OCI-M2 (cell line): ENCODE measurements around the gene MTX1.
"Not testable (repeated sequence)": the region's sequence is repeated elsewhere in the genome, so short reads cannot be mapped to it uniquely, and the experiment has no call there.

Experiments
- DNase-seq: peaks from one replicate; lab custom pipeline; 2025; ENCODE audit not compliant: unreplicated experiment; lab: John Stamatoyannopoulos, UW

The MTX1 gene

DNA sequence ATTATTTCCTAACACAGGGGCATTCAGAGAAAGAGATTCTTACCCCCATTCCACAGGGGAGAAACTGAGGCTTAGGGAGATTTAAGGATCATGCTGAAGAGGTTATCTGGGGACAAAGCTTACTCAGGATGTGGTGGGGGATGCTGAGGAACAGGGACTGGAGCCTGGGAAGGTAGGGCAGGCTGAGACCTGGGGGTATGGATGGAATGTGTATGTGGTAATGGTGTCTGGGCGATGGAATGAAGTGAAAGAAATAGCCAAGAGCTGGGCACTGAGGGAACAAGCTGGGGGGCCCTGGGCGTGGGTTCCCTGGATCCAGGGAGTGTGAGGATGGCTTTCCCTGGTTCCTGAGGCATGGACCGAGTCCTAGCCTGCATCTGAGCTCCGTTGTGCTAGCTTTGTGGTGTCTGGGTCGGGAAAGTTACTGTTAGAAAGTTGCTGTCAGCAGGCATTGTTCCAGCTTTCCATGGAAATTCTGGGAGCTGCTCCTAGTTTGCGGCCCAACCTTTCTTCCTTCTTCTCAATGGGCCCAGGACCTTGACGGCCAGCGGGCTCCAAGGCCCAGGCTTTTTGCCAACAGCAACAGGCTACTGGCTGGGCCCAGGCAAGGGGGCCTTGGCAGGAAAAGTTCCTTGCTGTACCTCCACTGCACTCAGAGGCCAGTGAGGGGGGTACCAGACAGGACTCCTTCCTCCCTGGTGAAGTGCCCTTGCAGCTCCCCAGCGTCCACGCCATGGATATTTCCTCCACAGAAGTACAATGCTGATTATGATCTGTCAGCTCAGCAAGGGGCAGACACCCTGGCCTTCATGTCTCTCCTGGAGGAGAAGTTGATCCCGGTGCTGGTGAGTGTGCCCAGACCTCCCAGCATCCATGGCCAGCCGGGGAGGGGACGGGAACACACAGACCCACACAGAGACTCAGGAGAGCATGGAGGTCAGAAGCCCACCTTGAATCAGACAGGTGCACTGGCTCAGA is 23.8 kb downstream of the MTX1 start:
- DNase-seq: not testable (repeated sequence)

DNA sequence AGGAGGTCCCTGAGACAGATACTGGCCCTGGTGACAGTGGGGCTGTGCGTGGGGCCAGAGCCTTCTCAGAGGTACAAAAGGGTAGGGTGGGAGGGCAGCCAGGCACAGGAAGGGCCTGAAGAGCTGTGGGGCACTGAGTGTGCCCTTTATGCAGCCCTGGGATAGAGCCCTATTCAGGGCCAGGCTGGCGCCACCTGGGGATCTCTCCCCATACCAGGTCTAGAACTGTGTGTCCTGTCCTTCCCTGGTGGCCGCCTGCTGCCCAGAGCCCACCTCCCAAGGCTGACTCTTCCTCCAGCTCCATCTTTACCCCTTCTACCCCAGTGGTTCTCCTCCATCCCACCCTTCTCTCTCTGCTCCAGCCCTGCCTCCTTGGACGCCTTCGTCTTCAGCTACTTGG is 25.0 kb downstream of the MTX1 start:
- DNase-seq: not testable (repeated sequence)

DNA sequence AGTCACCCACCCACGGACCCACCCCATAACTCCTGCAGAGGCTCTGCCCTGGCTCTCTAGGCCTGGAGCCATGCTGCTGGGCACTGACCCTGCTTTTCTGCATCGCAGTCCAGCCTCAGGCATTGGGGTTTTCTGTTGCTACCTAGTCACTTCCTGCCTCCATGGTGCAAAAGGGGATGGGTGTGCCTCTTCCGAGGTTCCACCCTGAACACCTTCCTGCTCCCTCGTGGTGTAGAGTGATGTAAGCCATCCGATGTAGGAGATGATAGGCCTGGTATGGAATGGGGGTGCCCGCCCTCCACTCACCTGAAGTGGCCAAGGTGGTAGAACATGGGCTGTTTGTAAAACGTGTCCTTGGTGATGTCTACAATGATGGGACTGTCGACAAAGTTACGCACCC is 26.9 kb downstream of the MTX1 start:
- DNase-seq: not testable (repeated sequence)

DNA sequence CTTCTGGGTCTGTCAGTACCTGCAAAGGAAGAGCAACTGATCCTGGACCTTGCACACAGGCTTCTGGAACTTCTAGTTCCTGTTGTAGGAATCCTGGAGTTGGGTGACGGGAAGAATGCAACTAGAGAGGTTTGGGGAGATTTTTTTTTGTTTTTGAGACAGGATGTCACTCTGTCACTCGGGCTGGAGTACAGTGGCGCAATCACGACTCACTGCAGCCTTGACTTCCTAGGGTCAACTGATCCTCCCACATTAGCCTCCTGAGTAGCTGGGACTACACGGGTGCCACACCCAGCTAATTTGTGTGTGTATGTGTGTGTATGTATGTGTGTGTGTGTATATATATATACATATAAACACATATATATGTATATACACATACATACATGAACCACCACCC is 28.0 kb downstream of the MTX1 start:
- DNase-seq: no peak

DNA sequence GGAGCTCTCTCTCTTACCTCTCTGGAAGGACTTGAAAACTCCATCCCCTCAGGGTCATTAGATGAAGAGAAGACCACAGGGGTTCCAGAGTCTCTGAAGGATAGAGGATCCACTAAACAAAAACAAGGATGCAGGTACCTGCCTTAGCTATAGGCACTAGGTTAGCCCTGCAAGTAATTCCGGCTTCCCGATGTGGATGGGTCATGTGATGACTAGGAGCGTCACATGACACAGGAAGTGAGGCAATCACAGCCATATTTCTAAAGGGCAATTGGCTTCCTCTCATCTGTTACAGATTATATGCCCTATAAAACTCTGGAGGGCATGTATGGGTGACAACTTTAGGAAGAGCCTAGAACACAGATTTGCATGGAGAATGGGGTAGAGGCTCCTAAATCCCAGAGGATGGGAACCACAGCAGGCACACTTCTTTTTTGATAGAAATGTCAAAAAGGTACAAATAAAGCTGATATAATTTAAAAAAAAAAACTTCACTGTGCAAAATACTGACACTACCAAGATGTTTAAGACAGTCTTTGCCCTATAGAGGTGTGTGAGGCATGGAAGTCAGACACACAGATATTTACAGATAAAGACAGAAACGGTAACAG is 32.7 kb downstream of the MTX1 start:
- peak; percentile 64 for DNase-seq

DNA sequence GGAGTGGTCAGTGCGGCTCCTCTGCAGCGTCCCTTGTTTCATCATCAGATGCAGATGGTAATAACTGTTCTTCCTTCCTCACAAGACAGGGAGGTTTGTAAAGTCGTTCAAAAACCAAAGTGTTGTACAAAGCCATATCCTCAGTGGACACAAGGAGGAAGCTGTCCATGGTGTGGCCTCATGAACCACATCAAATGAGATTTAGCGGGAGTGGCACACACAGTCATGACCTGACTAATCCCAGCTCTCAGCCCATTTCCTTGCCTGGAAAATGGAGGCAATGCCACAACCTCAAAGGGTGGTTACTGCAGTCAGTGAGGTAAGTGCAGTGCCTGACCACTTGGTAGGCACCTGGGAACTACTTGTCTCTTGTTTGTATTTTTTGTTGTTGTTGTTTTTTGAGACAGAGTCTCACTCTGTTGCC is 33.4 kb downstream of the MTX1 start:
- DNase-seq: no peak

DNA sequence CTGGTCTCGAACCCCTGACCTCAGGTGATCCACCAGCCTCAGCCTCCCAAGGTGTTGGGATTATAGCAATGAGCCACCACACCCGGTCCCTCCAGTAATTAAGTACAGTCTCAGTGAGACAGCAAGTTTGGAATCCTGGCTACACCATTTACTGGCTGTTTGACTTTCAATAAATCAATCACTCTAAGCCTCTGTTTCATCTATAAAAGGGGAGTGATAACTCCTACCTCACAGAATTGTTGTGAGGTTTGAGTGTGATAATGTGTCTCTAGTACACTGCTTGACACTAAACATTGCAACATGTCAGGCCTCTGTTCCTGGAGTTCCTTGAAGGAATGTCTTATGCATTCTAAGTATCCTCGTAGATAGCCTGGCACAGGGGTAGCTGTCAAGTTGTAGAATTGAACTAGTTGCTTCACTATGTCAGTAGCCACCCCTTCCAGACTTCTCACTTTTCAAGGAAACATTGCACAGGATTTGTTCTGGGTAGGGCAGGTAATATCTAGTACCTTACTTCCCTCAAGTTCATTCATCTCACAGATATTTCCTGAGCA is 34.4 kb downstream of the MTX1 start:
- no peak for DNase-seq

DNA sequence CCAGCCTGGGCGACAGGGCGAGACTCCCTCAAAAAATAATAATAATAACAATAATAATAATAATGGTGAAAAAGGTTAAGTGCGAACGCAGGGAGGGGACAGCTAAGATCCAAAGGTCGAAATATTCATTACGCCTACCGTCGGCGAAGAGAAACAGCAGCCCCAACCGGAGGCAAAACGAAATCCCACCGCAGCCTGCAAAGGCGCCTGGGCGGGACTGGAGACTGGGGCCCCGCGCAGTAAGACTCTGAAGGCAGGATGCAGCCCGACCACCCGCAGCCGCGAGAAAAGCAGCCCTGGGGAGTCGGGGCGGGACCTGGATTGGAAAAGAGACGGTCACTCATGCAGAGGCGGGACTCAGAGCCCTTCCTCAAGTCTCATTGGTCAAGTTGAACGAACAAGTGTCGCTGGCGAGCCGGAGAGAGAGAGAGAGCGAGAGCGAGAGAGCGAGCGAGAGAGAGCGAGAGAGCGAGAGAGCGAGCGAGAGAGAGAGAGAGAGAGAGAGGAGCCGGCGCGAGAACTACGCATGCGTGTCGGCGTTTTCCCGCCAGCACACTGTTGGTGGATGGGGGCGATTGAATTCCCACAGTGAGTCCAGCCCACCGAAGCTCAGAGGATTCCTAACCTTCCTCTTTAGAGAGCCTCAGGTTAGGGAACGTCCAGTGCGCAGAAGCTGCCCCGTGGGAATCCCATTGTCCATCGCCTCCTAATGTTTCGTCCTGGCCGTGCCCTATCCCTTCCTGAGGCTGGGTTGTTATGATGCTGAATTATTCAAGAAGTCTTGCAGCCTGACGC is 36.1 kb downstream of the MTX1 start:
- DNase-seq: peak; percentile 87

DNA sequence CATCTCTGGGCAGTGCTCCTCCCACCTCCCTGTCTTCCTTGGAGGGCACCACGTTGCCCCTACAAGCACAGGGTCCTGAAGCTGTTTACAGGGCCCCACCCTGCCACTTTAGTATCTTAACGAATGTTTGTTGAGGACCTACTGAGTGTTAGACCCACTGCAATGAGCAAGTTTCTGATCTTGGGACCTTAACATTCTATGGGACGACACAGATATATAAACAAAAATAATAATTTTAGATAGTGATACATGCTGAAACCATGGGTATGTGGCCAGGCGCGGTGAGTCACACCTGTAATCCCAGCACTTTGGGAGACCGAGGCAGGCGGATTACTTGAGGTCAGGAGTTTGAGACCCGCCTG is 36.6 kb downstream of the MTX1 start:
- DNase-seq: no peak

DNA sequence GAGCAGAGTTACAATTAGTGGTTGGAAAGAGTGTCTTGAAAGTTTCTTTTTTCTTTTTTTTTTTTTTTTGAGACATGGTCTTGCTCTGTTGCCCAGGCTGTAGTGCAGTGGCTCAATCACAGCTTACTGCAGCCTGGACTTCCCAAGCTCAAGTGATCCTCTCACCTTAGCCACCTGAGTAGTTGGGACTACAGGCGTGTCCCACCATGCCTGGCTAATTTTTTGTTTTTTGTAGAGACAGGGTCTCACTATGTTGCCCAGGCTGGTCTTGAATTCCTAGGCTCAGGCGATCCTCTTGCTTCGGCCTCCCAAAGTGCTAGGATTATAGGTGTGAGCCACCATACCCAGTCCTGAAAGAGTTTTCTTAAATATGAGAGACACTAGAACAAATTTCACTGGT is 38.3 kb downstream of the MTX1 start:
- not testable (repeated sequence) for DNase-seq

DNA sequence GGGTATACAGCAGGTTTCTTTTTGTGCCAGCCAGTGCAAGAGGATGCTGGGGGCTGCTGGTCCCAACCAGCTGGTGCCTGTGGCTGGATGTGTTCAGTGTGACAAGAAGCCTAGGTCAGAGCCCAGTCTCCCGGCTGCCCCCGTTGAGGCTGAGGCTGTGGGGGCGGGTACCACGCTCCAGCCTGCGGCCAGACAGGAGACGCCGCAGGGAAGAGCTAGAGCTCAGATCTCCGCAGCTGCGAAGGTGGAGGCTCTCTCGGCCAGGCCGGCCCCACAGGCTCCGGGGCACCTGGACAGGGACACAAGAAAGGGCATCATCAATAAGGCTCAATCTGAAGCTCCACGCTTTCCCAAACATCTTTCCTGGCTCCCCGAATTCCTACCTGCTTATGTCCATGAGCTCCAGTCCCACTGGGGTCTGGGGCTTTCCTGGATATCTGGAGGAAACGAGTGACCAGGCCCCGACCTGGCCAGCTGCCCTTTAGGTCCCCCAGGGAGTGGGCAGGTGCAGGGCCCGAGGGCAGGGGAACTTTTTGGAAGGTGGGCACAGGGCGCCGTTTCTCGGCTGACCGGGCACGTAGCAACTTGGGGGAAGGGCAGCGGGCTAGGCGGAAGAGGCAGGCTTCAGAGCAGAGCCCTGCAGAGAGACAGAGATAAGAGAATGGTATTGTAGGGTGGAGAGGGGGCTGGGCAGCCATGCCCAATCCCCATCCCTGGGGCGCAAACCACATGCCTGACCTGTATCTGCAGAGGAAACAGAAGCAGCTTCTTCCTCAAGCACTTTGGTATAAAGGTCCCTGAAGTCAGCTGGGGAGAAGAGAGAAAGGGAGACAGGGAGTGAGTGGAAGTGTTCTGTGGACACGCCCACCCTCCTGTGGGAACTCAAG is 39.4 kb downstream of the MTX1 start:
- no peak for DNase-seq

DNA sequence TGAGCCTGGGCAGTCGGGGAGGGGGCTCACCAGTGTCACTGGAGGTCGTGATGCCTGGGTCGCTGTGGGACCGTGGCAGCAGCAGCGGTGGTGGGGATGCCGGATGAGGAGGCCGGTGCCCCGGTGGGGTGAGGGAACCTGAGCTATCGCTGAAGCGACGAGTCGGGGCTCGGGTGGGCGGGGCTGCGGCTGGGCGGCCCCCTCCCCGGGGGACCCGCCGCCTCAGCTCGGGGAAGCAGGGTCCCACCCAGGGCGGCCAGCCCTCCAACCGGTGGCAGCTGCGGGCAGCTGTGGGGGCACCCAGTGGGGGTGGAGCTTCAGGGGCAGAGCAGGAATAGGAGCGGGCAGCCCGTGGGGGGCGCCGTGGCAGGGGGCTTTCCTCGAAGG is 41.7 kb downstream of the MTX1 start:
- DNase-seq: no peak

DNA sequence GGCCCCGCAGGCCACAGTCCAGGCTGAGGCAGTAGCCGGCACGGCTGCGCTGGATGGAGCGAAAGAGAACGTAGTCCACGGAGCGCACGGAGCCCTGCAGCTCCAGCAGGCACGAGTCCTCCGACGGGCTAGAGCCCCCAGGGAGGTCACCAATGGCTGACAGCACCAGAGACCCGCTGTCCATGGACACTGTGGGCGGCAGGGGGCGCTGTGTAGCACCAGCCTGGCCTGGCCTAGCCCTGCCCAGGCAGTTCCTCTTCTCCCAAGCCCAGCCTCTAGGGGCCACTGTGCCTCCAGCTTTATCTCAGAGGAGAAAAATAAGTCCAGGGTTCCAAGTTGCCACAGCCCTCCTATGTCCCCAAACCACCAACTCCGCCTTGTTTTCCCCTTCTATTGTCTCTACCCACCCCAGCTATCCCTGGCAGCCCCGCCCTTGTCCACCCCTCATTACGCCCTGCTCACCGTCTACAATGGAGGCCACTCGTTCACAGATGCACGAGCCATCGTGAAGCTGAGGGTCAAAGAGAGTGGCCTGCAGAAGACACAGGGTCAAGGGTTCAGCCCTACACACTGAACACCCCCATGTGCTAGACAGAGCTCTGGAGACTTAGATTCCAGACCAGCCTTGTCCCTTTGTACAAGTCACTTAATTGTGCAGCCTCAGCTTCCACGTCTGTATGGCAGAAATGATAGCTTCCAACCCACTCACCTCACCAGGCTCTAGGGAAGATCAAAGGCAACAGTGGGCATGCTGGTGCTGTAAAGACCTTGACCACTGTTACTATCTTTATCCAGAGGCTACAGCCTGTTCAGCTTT is 42.3 kb downstream of the MTX1 start:
- DNase-seq: peak; percentile 54

DNA sequence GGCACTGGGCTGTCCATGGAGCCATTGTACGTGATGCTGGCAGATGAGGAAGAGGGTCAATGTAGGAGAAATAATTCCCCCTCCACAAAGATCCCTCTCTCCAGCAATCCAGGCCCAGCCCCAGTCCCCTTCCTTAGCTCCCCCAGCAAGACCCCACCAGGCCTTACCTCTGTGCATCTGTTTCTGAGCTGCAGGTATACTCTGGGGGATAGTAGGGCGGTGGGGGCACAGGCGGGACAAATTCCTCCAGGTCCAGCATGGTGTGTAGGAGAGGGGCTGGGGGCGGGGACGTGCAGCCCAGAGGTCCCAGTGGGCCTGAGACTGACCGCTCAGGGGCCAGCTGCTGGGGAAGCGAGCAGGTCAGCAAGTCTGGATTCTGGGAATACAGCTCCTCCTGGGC is 43.1 kb downstream of the MTX1 start:
- no peak for DNase-seq

DNA sequence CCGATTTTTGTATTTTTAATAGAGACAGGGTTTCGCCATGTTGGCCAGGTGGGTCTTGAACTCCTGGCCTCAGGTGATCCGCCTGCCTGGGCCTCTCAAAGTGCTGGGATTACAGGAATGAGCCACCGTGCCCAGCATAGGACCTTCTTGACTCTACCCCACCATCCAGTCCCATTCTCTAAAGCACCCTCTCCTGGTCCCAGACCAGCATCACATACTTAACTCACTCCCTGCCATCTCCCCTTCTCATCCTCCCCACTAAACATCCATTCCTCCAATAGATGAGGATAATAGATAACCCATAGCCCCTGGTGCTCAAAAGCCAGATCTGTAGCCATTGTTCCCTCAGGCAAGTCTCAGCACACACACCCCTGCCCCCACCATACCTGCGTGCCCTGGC is 44.7 kb downstream of the MTX1 start:
- DNase-seq: no peak

DNA sequence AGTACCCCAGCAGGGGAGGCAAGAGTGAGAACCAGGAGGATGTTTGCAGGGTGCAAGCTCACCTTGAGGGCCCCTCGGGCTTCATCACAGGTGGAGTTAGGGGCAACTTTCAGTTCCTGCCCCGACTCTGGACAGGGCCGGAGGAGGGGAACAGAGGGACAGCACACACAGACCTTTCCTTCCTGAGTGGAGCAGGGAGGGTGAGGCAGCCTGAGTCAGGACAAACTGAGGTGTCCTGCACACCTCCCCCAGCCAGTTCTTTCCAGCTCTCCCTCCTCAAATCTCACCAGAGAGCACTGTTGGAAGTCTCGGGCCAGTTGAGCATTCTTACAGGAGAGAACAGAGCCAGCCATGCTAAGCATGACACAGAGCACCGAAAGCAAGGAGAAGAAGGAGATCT is 45.3 kb downstream of the MTX1 start:
- DNase-seq: no peak

DNA sequence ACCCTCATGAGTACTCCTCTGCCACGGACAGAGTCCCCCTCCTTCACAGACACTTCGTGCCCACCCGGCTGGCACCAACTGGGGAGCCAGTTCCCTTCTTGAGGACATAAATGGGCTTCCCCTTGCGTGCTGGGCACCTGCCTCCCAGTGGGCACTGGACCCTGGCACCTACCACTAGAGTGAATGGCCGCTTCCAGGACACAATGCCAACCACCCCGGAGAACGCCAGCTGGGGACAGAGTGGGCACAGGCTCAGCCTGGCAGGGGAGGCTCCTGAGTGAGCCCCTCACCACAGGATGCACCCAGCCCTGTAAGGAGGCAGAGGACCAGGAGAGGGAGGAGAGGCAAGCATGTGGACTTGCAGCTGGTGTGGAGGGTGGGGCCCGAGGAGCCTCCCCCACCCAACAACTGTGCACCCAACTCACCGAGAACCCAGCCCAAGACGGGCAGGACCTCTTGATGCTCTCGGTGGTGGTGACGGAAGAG is 45.8 kb downstream of the MTX1 start:
- DNase-seq: no peak

DNA sequence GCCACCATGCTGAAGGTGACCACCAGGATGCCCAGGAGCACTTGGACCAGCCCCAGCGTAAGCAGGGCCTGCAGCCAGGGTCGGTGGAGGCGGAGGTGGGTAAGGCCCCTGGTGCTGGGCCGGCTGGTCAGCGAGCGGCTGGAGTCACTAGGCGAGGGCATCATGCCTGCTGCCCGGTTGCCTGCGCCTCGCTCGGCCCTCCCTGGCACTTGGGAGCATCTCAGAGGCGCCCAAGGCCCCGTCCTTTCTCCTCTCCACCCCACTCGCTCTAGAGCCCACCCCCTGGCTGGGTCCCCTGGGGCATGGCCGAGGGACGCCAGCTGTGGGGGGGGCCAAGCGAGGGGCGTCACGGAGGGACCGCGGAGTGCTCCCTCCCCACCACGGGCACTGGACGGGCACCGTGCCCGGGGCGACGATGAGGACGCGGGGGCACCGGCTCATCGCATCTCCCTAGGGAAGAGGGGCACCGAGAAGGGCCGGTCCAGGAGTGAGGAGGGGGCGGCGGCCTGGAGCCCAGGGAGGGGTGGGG is 46.3 kb downstream of the MTX1 start:
- no peak for DNase-seq
